GM21367 (cell line): ENCODE measurements around the gene RYR2.

Experiments
- ATAC-seq: cut with Tn5 transposase; IDR thresholded peaks from one replicate; pipeline ENCODE4 v1.9.1; 2021; ENCODE audit not compliant: unreplicated experiment

The RYR2 gene

GRCh38 chr1:237619553-237619952 lies 577.6 kb downstream of the RYR2 start:
- ATAC-seq, result no peak

GRCh38 chr1:237634922-237635321 lies 592.9 kb downstream of the RYR2 start:
- ATAC-seq, result no peak

- ATAC-seq, result no peak
These were observed 596.6 kb downstream of the RYR2 start for GRCh38 chr1:237638555-237638954.

GRCh38 chr1:237640011-237640671 lies 598.2 kb downstream of the RYR2 start:
- ATAC-seq, result no peak

- ATAC-seq, result no peak
These were observed 599.0 kb downstream of the RYR2 start for GRCh38 chr1:237640966-237641365.

GRCh38 chr1:237650809-237651208 lies 608.8 kb downstream of the RYR2 start:
- no peak for ATAC-seq

- no peak for ATAC-seq
These were observed 613.8 kb downstream of the RYR2 start for GRCh38 chr1:237655778-237656177.

GRCh38 chr1:237664348-237664747 lies 622.4 kb downstream of the RYR2 start:
- no peak for ATAC-seq

GRCh38 chr1:237670302-237670701 lies 628.3 kb downstream of the RYR2 start:
- no peak for ATAC-seq

- no peak for ATAC-seq
These were observed 629.3 kb downstream of the RYR2 start for GRCh38 chr1:237671262-237671661.

- ATAC-seq, result no peak
These were observed 630.0 kb downstream of the RYR2 start for GRCh38 chr1:237671935-237672334.

- ATAC-seq, result no peak
These were observed 630.8 kb downstream of the RYR2 start for GRCh38 chr1:237672748-237673147.

GRCh38 chr1:237673631-237674030 lies 631.6 kb downstream of the RYR2 start:
- no peak for ATAC-seq

- no peak for ATAC-seq
These were observed 636.0 kb downstream of the RYR2 start for GRCh38 chr1:237677979-237678378.

- no peak for ATAC-seq
These were observed 637.7 kb downstream of the RYR2 start for GRCh38 chr1:237679687-237680086.

GRCh38 chr1:237681210-237681609 lies 639.2 kb downstream of the RYR2 start:
- no peak for ATAC-seq

GRCh38 chr1:237684236-237684635 lies 642.3 kb downstream of the RYR2 start:
- no peak for ATAC-seq

GRCh38 chr1:237685551-237685950 lies 643.6 kb downstream of the RYR2 start:
- no peak for ATAC-seq

- no peak for ATAC-seq
These were observed 645.8 kb downstream of the RYR2 start for GRCh38 chr1:237687804-237688203.

GRCh38 chr1:237690656-237691055 lies 648.7 kb downstream of the RYR2 start:
- no peak for ATAC-seq

- ATAC-seq, result no peak
These were observed 650.3 kb downstream of the RYR2 start for GRCh38 chr1:237692255-237692654.

- no peak for ATAC-seq
These were observed 653.9 kb downstream of the RYR2 start for GRCh38 chr1:237695878-237696277.

GRCh38 chr1:237700181-237700580 lies 658.2 kb downstream of the RYR2 start:
- no peak for ATAC-seq
